K562 (cell line): Measurements from ENCODE around the gene OPTN. TPM values are rescaled to one million over a fixed set of nuclear protein-coding genes. Genes with fewer than 3 reads are reported as not detected.

Experiments used
- CBX2 ChIP-seq: fragments of 200-600 bp; sonication (generic); IDR thresholded peaks from one replicate; pipeline ENCODE4 v1.6.1; 2012; ENCODE audit warnings: mild to moderate bottlenecking, low read length, inconsistent platforms; ENCODE audit not compliant: insufficient read depth, poor library complexity, severe bottlenecking
- FOSL1 ChIP-seq: fragments of 200-800 bp; sonication (Bioruptor generic); conservative IDR thresholded peaks from 2 replicates; pipeline ENCODE4 v1.6.1; 2016; ENCODE audit warnings: missing genetic modification characterization, missing compliant biosample characterization
- HDAC8 ChIP-seq: fragments of 450-650 bp; IDR thresholded peaks from 2 replicates; pipeline ENCODE4 v1.6.1; 2016; ENCODE audit warnings: mild to moderate bottlenecking, missing genetic modification characterization, moderate library complexity, missing compliant biosample characterization
- HIVEP1 ChIP-seq: fragments of 250-450 bp; sonication (Bioruptor Pico); IDR thresholded peaks from 2 replicates; pipeline ENCODE4 v1.4.0; 2020; ENCODE audit warnings: mild to moderate bottlenecking
- HMG20B ChIP-seq: fragments of 250-450 bp; sonication (Bioruptor Pico); IDR thresholded peaks from 2 replicates; pipeline ENCODE4 v1.5.0; 2021; ENCODE audit warnings: mild to moderate bottlenecking
- IFI16 ChIP-seq: fragments of 250-450 bp; sonication (Bioruptor Pico); IDR thresholded peaks from 2 replicates; pipeline ENCODE4 v2.1.2; 2022; ENCODE audit warnings: mild to moderate bottlenecking, inconsistent platforms
- LEF1 ChIP-seq: fragments of 450-650 bp; IDR thresholded peaks from 2 replicates; pipeline ENCODE4 v1.6.1; 2016; ENCODE audit warnings: mild to moderate bottlenecking
- MIER1 ChIP-seq: fragments of 450-650 bp; IDR thresholded peaks from 2 replicates; pipeline ENCODE4 v1.6.1; 2016; ENCODE audit warnings: antibody characterized with exemption, mild to moderate bottlenecking, low read depth
- MTA2 ChIP-seq: fragments of 450-650 bp; IDR thresholded peaks from 2 replicates; pipeline ENCODE4 v1.6.1; 2016; ENCODE audit warnings: low read depth
- PHB2 ChIP-seq: fragments of 450-650 bp; IDR thresholded peaks from 2 replicates; pipeline ENCODE4 v1.6.1; 2017; ENCODE audit warnings: low read depth
- PHF21A ChIP-seq: fragments of 450-650 bp; IDR thresholded peaks from 2 replicates; pipeline ENCODE4 v1.6.1; 2017; ENCODE audit warnings: low read depth, borderline replicate concordance
- POLR2AphosphoS2 ChIP-seq: IDR thresholded peaks from 2 replicates; pipeline ENCODE4 v1.6.1; 2012; ENCODE audit warnings: low read length, improper control_type of control experiment
- RHOXF2B ChIP-seq: fragments of 250-450 bp; sonication (Bioruptor Pico); conservative IDR thresholded peaks from 2 replicates; pipeline ENCODE4 v1.5.1; 2021
- SIN3A ChIP-seq, 2 experiments: fragments of 150-350 bp in 1 of 2; IDR thresholded peaks; 2 replicates each; pipeline ENCODE4 v1.6.1; 2011 to 2016; ENCODE audit warnings: borderline replicate concordance in 2 of 2, low read depth in 2 of 2, low read length in 2 of 2, mild to moderate bottlenecking in 2 of 2, moderate library complexity in 2 of 2; ENCODE audit not compliant: control insufficient read depth in 1 of 2
- SMARCA4 ChIP-seq: fragments of 450-650 bp; IDR thresholded peaks from 2 replicates; pipeline ENCODE4 v1.6.1; 2016
- SOX6 ChIP-seq: fragments of 450-650 bp; IDR thresholded peaks from 2 replicates; pipeline ENCODE4 v1.6.1; 2014; ENCODE audit warnings: mild to moderate bottlenecking
- STAT5B ChIP-seq: fragments of 250-450 bp; sonication (Bioruptor Pico); IDR thresholded peaks from 2 replicates; pipeline ENCODE4 v1.8.0; 2021; ENCODE audit warnings: mild to moderate bottlenecking, inconsistent platforms
- TCFL5 ChIP-seq: fragments of 250-450 bp; sonication (Bioruptor Pico); conservative IDR thresholded peaks from 2 replicates; pipeline ENCODE4 v1.6.1; 2021; ENCODE audit warnings: mild to moderate bottlenecking, moderate library complexity, matching md5 sums
- ZNF274 ChIP-seq: IDR thresholded peaks from 2 replicates; pipeline ENCODE4 v1.6.1; 2011; ENCODE audit warnings: low read depth, mild to moderate bottlenecking, low read length, moderate library complexity, borderline replicate concordance
- ZNF551 ChIP-seq: fragments of 250-450 bp; sonication (Bioruptor Pico); IDR thresholded peaks from 2 replicates; pipeline ENCODE4 v1.5.0; 2021; ENCODE audit warnings: mild to moderate bottlenecking, moderate library complexity
- ZNF584 ChIP-seq: fragments of 200-800 bp; sonication (Bioruptor generic); IDR thresholded peaks from 2 replicates; pipeline ENCODE4 v1.6.1; 2016; ENCODE audit warnings: low read depth, mild to moderate bottlenecking, missing genetic modification characterization, missing compliant biosample characterization
- ZSCAN32 ChIP-seq: fragments of 450-650 bp; formaldehyde crosslinking; IDR thresholded peaks from 2 replicates; pipeline ENCODE4 v1.4.0; 2020; ENCODE audit warnings: mild to moderate bottlenecking, moderate library complexity
- polyA plus RNA-seq, 8 experiments: library from polyadenylated mRNA; depleted of rRNA in 4 of 8; stranded (reverse) in 5 of 8; unstranded in 3 of 8; fragments of >200 nt; fragmentation: Nextera tagmentation in 2 of 8; fragmentation: Illumina TruSeq in 1 of 8; extraction: Ambion mirVana in 2 of 8; extraction: Trizol in 1 of 8; gene quantifications; 2 replicates each; pipeline versions ENCODE4 v1.2.1 to v1.2.3, GENCODE V29; 2011 to 2014; ENCODE audit warnings: inconsistent platforms in 1 of 8, missing spikeins in 1 of 8
- total RNA-seq, 7 experiments: library from RNA; depleted of rRNA in 6 of 7; stranded (reverse); fragments of >200 nt in 6 of 7; fragmentation: Illumina TruSeq in 2 of 7; extraction: Trizol in 2 of 7; gene quantifications; 2 replicates each; pipeline versions ENCODE4 v1.2.1 to v1.2.3, GENCODE V29; 2011 to 2021; ENCODE audit warnings: low replicate concordance in 1 of 7
- TF ChIP-seq, protein P1 (sequence below): fragments of 450-650 bp; IDR thresholded peaks from 2 replicates; pipeline ENCODE4 v1.6.1; 2017; ENCODE audit warnings: antibody characterized with exemption
- TF ChIP-seq, protein P2 (sequence below): fragments of 250-450 bp; sonication (Bioruptor Pico); IDR thresholded peaks from 2 replicates; pipeline ENCODE4 v1.4.0; 2020
- TF ChIP-seq, protein P3 (sequence below): fragments of 250-450 bp; sonication (Bioruptor Pico); IDR thresholded peaks from 2 replicates; pipeline ENCODE4 v1.6.1; 2021; ENCODE audit warnings: mild to moderate bottlenecking

The OPTN gene
- total and polyA plus RNA-seq, 9 of the 15 experiments (the other 6 are each of a cell fraction or from before 2014, with no cell fraction given), result 2.2 to 6.8 (median 5.0) TPM

DNA sequence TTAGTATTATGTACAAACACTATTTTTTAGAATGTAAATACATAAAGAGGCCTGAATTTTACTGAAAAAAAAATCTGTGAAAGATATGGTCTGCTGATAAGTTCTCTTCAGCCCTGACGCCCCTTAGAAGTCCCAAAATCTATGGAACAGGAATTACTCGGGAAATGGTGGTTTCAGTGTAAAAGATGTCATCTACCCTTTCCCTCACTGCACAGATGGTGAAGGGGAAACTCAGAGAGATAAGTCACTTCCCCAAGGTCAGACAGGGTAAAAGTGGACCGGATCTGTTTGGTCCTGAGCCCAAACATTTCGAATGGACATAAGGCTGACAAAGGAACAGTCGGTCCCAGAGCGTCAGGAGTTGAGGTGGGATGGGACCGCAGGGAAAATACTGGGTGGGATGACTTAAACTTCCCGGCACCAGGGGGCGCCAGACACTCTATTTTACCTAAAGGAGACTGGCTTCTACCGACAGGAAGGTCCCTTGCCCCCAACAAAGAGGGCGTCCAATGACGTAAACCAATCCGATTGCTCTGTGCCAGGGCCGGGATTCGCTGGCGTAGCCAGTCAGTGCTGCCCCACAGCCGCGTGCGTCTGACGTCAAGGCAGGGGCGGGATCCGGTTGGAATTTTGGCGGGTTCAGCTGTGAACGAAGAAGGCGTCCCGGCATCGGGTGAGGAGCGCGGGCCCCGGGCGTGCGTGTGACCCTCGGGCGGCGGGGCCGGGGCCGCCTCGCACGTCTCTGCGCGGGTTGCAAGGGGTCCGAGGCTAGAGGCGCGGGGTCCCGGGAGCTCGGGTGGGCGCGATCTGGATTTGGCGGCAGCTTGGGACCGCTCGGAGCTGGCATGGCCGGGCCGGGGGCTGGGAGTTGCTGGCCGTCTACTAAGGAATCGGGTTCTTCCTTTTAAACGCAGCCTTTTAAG, 61.2 kb downstream of the OPTN start, which contains the start of gene MCM10 (continued):
- TF ChIP-seq LEF1, result no peak
- TF ChIP-seq RHOXF2B (CRISPR knock-in tag), result no peak
- TF ChIP-seq, protein P1, sequence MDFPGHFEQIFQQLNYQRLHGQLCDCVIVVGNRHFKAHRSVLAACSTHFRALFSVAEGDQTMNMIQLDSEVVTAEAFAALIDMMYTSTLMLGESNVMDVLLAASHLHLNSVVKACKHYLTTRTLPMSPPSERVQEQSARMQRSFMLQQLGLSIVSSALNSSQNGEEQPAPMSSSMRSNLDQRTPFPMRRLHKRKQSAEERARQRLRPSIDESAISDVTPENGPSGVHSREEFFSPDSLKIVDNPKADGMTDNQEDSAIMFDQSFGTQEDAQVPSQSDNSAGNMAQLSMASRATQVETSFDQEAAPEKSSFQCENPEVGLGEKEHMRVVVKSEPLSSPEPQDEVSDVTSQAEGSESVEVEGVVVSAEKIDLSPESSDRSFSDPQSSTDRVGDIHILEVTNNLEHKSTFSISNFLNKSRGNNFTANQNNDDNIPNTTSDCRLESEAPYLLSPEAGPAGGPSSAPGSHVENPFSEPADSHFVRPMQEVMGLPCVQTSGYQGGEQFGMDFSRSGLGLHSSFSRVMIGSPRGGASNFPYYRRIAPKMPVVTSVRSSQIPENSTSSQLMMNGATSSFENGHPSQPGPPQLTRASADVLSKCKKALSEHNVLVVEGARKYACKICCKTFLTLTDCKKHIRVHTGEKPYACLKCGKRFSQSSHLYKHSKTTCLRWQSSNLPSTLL, result no peak
- TF ChIP-seq POLR2AphosphoS2, result no peak
- no peak for TF ChIP-seq IFI16 (CRISPR knock-in tag)
- TF ChIP-seq MTA2, result no peak
- TF ChIP-seq SOX6, result no peak; the same call in 1 of the 2 replicates
- no peak for TF ChIP-seq SMARCA4
- TF ChIP-seq STAT5B (CRISPR knock-in tag), result no peak
- TF ChIP-seq FOSL1 (tag), result no peak
- TF ChIP-seq ZSCAN32, result no peak
- no peak for TF ChIP-seq HMG20B
- TF ChIP-seq MIER1, result no peak
- TF ChIP-seq HDAC8 (tag), result no peak
- TF ChIP-seq, protein P2, sequence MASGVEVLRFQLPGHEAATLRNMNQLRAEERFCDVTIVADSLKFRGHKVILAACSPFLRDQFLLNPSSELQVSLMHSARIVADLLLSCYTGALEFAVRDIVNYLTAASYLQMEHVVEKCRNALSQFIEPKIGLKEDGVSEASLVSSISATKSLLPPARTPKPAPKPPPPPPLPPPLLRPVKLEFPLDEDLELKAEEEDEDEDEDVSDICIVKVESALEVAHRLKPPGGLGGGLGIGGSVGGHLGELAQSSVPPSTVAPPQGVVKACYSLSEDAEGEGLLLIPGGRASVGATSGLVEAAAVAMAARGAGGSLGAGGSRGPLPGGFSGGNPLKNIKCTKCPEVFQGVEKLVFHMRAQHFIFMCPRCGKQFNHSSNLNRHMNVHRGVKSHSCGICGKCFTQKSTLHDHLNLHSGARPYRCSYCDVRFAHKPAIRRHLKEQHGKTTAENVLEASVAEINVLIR (CRISPR knock-in tag), result peak; percentile 90
- no peak for TF ChIP-seq TCFL5
- TF ChIP-seq, protein P3, sequence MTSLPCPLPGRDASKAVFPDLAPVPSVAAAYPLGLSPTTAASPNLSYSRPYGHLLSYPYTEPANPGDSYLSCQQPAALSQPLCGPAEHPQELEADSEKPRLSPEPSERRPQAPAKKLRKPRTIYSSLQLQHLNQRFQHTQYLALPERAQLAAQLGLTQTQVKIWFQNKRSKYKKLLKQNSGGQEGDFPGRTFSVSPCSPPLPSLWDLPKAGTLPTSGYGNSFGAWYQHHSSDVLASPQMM, result no peak
- no peak for TF ChIP-seq PHF21A
- no peak for TF ChIP-seq ZNF551 (CRISPR knock-in tag)
- peak; percentile 76 to 86; a peak in 3 of 4 replicates for TF ChIP-seq SIN3A (IDR thresholded peaks at IDR 0.05; ENCODE audit: borderline replicate concordance in 2 of 2, control insufficient read depth in 1 of 2, low read depth in 2 of 2, low read length in 2 of 2)
- TF ChIP-seq ZNF274, result no peak
- TF ChIP-seq HIVEP1 (CRISPR knock-in tag), result peak; percentile 42; the same call in 1 of the 2 replicates
- no peak for TF ChIP-seq ZNF584 (CRISPR knock-in tag)
- no peak for TF ChIP-seq PHB2
- TF ChIP-seq CBX2, result no peak
